BJ (cell line): Measurements from ENCODE around the gene TGIF1. TPM values are rescaled to one million over a fixed set of nuclear protein-coding genes. Genes with fewer than 3 reads are reported as not detected.

Experiments
- CTCF ChIA-PET: fragments of 350-600 bp; formaldehyde crosslinking; extraction: SDS; loops from one replicate; lab custom pipeline; 2021; ENCODE audit warnings: antibody characterized with exemption, inconsistent platforms; lab: Yijun Ruan, JAX
- POLR2A ChIA-PET: fragments of 300-600 bp; sonication (Branson Sonifier 250); formaldehyde crosslinking; extraction: SDS; loops from one replicate; lab custom pipeline; 2021; ENCODE audit warnings: antibody characterized with exemption; lab: Charles Lee
- DNase-seq: peaks from one replicate; pipeline ENCODE4 v3.0.0-alpha.2; 2011; ENCODE audit warnings: low read depth
- H3K27me3 ChIP-seq: 2 replicates; pipeline ENCODE4 v1.6.0; 2011; ENCODE audit warnings: low read length; ENCODE audit not compliant: control insufficient read depth, insufficient read depth
- H3K36me3 ChIP-seq: 2 replicates; pipeline ENCODE4 v1.5.1; 2011; ENCODE audit warnings: low read length; ENCODE audit not compliant: control insufficient read depth, insufficient read depth
- H3K4me3 ChIP-seq: 2 replicates; pipeline ENCODE4 v1.5.1; 2011; ENCODE audit warnings: low read depth, mild to moderate bottlenecking, control low read depth, low read length
- CTCF ChIP-seq: IDR thresholded peaks from 2 replicates; pipeline ENCODE4 v1.5.1; 2011; ENCODE audit warnings: low read depth, mild to moderate bottlenecking, control low read depth, inconsistent platforms, low read length, moderate library complexity; ENCODE audit not compliant: insufficient read depth
- polyA plus RNA-seq: library from polyadenylated mRNA; depleted of rRNA; stranded (reverse); fragments of >200 nt; gene quantifications from 2 replicates; pipeline ENCODE4 v1.2.3, GENCODE V29; 2011

Gene TGIF1
- polyA plus RNA-seq, 1 experiment, result 78.9 TPM

GRCh38 chr18:3495691-3496430 is 45.9 kb downstream of the TGIF1 start:
- no peak overlapping the region for H3K4me3 ChIP-seq
- DNase-seq, result no peak
- POLR2A ChIA-PET, result no interaction called here
- CTCF ChIA-PET, result no interaction called here
- TF ChIP-seq CTCF, result no peak
- no peaks in the 10 kb centered on the region for H3K36me3 ChIP-seq
- no peaks in the 10 kb centered on the region for H3K27me3 ChIP-seq

GRCh38 chr18:3498698-3499471 is 48.9 kb downstream of the TGIF1 start:
- no peak for TF ChIP-seq CTCF
- CTCF ChIA-PET, result interaction anchor here (0.6 to 2.1 kb wide), 3 partner anchors 10 to 101 kb away, joined by 3 to 6 read pairs (median 4); no protein-coding TSS in a partner anchor
- Histone ChIP-seq H3K27me3 (no peaks in the 10 kb centered on the region), H3K4me3 (peak overlapping the region; percentile 44), H3K36me3 (no peaks in the 10 kb centered on the region)
- POLR2A ChIA-PET, result interaction anchor here (0.7 kb wide), 1 partner anchor 45 kb away, joined by 4 read pairs; no protein-coding TSS in a partner anchor
- no peak for DNase-seq

- no peaks in the 10 kb centered on the region for H3K27me3 ChIP-seq
- POLR2A ChIA-PET, result no interaction called here
- peak overlapping the region; percentile 44 for H3K4me3 ChIP-seq
- DNase-seq, result no peak
- no peak for TF ChIP-seq CTCF
- H3K36me3 ChIP-seq, result no peaks in the 10 kb centered on the region
- CTCF ChIA-PET, result interaction anchor here (0.6 to 2.1 kb wide), 3 partner anchors 12 to 101 kb away, joined by 3 to 6 read pairs (median 3); no protein-coding TSS in a partner anchor
Measured at GRCh38 chr18:3499501-3499900, 49.5 kb downstream of the TGIF1 start.

- no peak for TF ChIP-seq CTCF
- no peaks in the 10 kb centered on the region for H3K36me3 ChIP-seq
- no peak for DNase-seq
- H3K4me3 ChIP-seq, result no peak overlapping the region
- no peaks in the 10 kb centered on the region for H3K27me3 ChIP-seq
- ChIA-PET CTCF (interaction anchor here (1.0 to 2.1 kb wide), 3 partner anchors 12 to 22 kb away, joined by 3 to 6 read pairs (median 4); no protein-coding TSS in a partner anchor), POLR2A (no interaction called here)
Measured at GRCh38 chr18:3500016-3500415, 50.0 kb downstream of the TGIF1 start.

- ChIA-PET POLR2A (no interaction called here), CTCF (no interaction called here)
- Histone ChIP-seq H3K36me3 (no peaks in the 10 kb centered on the region), H3K27me3 (no peaks in the 10 kb centered on the region), H3K4me3 (no peak overlapping the region)
- no peak for TF ChIP-seq CTCF
- no peak for DNase-seq
Measured at GRCh38 chr18:3502650-3503049, 52.7 kb downstream of the TGIF1 start.
